ENCODE data around the gene IP6K1.

Gene IP6K1

DNA sequence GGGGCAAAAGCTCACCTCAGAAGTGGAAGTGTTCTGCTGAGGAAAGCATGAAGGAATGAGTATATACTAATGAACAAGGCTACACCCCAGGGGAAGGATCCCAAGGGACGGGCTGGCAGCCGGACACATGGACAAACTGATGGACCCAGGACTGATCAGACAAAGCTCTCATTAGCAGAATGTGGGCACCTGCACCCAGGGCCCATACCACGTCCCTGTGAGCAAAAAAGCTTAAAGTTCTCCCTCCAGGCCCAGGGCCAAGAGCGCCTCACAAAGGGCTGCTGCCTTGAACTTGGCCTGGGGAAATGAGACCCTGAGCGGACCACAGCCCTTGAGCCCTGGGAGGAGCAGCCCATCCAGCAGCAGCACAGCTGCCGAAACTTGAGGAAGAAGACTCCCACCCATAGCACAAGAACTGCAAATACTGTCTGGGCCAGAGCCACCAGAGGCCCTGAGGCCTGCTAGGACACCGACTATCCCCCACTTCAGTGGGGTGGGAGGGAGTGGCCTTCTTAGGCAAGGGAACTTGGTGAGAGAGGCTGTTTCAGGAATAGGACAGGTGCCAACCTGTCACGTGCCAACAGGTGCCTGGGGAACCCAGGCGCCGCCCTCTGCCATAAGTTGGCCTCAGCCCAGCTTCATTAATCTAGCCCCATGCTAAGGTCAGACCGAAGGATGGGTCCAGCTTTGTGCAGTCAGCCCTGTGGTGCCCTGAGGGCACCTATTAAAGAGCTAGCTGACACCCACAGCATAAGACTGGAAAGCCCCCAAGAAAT is 60.2 kb downstream of the IP6K1 start:
- no peak for DNase-seq (ENCODE audit: extremely low read depth in 1 of 2, low read depth in 1 of 2)

DNA sequence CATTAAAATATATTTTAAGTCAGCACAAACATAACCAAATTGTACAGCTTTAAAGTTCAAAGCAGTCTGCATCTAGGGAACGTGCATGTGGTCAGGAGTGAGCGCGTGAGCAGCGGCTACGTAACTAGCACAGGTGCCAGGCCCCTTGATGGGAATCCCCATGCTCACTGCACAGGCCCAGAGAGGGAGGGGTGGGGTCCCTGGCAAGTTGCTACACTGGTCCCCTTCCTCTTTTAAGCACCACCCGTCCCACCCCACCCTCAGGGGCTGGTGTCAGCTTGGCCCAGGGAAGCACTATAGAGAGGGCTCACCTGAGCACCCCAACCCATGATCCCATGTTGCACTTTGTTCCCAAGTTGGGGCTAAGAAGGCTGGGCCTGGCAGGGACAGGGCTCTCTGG is 61.8 kb downstream of the IP6K1 start:
- no peak for DNase-seq (ENCODE audit: extremely low read depth in 1 of 2, low read depth in 1 of 2)

DNA sequence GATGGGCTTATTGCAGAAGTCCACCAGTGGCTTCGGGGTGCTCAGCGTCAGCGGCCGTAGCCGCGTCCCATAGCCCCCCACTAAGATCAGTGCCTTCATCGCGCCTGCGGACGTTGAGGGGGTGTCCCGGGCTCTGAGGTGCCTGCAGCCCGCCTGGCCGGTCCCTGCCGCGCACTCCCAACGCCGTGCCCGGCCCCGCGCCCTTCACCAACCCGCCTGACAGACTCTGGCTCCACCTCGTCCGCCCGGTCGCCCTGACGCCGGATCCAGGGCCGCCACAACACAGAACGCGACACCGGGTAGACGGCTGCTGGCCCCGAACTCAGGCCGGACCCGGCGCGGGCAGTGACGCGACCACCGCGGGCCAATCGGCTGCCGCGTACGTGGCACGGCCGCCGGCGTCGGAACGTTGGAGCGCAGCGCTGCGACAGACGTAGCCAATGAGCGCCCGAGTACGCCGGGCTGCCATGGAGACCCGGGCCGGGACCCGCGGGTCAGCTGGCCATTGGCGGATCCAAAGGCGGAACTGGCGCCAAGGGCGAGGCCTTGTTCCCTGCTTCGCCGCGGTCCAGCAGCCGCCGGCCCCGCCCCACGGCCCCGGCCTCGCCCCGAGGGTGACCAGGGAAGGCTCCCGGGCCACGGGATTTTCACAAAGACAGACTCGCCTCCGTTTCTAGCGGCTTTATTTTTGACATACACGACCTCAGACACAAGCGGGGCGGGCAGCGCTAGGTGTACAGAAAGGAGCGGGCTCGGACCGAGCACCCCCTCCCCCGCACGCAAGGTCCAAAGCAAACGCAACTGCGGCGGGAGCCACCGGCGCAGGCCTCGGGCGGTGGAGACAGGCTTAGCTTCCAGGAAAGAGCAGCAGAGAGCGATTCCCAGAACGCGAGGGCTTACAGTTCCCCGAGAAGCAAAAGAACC is 62.5 kb downstream of the IP6K1 start, which contains the start of gene GMPPB:
TSS of gene GMPPB (minus strand) at position 324 of the 924 bp plus-strand sequence. CDS start at position 99, 225 bp downstream.
- peak; percentile 65 to 87 for DNase-seq (ENCODE audit: extremely low read depth in 1 of 2, low read depth in 1 of 2)

DNA sequence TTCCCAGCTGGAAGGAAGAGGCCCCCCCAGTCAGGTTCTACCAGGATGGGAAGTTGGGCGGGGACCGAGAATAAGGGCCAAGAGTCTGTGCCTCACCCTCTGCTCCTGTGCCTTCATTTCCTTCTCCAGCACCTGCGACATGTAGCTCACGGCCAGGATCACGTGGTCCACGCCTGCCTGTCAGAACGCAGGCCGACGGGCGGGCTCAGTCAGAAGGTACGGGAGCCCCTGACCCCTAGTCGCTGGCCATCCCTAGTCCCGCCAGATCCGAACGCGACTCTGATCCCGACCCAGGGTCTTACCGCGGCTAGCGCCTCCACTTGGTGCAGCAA is 63.1 kb downstream of the IP6K1 start:
- DNase-seq (ENCODE audit: extremely low read depth in 1 of 2, low read depth in 1 of 2): peak in 1 of 2 donors; percentile 29

DNA sequence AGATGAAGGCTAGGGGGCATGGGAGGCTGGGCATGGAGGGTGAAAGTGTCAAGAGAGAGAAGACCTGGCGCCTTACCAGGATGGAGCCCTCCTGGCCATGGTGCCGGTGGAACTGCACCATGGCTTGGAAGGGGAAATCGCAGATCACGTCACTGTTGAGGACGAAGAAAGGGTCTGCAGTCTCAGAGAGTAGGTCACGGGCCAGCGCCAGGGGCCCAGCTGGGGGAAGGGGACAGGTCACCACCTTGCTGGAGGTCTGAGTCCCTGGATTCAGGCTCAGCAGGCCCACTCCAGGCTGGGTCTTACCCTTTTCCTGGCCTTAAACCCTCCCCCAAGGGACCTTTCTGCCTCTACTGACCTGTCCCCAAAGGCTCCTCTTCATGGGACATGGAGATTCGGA is 63.4 kb downstream of the IP6K1 start:
- no peak for DNase-seq (ENCODE audit: extremely low read depth in 1 of 2, low read depth in 1 of 2)

DNA sequence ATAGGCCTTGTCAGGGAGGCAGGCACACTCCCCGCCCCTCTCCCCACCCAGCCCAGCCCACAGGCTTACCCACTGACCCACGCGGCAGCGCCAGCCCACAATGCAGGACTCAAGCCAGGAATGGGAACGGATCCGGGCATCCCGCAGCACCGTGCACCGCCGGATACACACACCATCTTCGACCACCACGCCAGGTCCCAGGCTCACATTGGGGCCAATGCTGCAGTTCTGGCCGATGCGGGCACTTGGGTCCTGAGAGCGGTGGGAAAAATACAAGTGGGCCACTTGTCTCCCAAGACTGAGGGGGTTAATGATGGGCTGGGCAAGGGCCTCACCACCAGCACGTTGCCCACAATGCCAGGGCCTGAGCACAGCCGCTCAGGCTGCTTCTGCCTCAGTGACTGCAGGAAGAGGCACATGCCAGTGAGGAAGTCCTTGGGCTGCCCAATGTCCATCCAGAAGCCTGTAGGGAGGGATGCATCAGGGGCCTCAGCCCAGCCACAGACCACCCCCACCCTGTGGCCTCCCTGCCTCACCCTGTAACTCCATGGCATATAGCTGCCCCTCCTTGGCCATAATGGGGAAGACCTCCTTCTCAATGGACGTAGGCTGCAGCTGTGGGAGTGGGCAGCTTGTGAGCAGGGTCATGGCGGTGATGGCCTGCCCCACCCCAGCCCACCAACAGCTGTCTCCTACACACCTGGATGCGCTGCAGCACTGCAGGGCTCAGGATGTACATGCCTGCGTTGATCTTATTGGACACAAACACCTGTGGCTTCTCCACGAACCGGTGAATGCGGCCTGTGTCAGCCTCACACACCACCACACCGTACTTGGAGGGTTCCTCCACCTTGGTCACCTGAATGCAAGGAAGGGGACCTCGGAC is 64.2 kb downstream of the IP6K1 start:
- no peak for DNase-seq (ENCODE audit: extremely low read depth in 1 of 2, low read depth in 1 of 2)

DNA sequence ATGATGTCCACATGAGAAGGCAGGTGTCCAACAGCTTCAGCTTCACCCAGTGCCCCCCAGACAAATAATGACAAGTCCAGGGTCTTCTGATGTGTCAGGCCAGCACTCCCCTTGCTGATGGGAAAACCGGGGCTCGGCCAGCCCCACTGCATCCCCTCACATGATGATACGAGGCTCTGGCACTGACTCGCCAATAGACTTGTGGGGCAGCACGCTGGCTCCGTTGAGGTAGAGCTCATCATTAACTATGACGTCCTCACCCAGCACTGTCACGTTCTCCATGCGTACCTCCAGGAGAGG is 64.8 kb downstream of the IP6K1 start:
- DNase-seq (ENCODE audit: extremely low read depth in 1 of 2, low read depth in 1 of 2): no peak

DNA sequence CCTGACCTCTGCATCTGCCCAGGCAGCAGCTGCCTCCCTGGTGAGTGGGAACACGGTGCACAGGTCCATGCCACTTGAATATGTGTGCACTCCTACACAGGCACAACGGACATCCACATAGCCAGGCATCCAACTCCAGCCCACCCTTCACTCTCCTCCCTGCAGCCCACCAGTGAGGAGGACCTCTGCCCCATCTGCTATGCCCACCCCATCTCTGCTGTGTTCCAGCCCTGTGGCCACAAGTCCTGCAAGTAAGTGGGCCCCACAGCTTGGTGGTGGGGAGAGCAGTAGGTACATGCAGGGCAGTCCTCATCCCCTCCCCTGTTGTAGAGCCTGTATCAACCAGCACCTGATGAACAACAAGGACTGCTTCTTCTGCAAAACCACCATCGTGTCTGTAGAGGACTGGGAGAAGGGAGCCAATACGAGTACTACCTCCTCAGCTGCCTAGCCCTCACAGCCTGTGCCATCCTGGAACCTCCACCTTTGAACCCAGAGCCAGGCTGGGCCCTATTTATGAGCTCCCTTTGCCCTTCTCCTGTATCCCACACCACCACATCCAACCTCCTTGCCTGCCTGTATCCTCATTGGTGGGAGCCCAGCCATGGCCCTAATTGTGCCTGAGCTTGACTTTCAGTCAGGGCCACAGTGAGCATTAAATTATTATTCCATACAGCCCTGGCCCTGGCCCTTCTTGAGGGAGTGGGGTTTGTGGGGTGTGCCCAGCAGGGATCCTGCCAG is 65.3 kb downstream of the IP6K1 start:
- no peak for DNase-seq (ENCODE audit: extremely low read depth in 1 of 2, low read depth in 1 of 2)

DNA sequence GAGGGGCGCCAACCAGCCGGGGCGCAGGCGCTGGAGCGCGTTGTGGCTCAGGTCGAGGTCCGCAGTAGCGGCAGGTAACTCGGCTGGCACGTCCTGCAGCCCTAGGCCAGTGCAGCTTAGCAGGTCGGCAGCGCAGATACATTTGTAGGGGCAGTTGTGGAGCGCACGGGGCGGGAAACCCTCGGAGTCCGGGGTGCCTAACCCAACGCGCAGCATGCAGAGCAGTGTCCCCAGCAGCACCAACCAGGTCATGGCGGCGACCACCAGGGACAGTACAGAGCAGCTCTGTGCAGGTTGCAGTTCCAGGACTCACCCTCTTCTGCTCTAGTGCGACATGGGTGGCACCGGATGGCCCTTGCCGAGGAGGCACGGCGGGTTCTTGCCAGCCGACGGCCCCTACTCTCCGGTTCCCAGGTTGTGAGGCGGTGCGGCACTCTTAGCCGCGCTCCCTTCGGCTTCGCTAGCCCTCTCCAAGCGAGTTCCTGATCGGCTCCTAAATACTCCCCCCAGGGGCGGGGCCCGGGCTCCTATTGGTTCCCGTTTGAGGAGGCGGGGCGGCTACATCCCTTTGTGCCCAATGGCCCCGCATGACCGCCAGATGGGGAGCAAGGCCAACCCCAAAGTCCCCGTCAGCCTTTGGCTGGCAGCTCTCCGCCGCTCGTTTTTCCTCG is 67.0 kb downstream of the IP6K1 start, which contains the start of gene AMIGO3:
TSS of gene AMIGO3 (minus strand) at position 471 of the 671 bp plus-strand sequence. CDS start at position 252, 219 bp downstream.
- peak; percentile 78 to 86 for DNase-seq (ENCODE audit: extremely low read depth in 1 of 2, low read depth in 1 of 2)

DNA sequence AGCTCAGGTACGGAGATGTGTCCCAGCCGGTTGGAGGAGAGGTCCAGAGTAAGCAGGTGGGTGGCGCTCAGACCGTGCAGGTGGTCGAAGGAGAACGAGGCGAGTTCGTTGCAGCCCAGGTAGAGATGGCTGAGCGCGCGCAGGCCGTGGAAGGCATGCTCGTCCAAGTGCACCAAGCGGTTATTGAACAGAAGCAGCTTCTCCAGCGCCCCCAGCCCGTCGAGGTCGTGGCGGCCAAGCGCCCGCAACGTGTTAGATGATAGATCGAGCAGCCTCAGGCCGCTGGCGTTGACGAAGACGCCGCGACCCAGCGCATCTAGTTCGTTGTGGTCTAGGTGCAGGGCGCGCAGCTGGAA is 67.5 kb downstream of the IP6K1 start:
- DNase-seq (ENCODE audit: extremely low read depth in 1 of 2, low read depth in 1 of 2): no peak

DNA sequence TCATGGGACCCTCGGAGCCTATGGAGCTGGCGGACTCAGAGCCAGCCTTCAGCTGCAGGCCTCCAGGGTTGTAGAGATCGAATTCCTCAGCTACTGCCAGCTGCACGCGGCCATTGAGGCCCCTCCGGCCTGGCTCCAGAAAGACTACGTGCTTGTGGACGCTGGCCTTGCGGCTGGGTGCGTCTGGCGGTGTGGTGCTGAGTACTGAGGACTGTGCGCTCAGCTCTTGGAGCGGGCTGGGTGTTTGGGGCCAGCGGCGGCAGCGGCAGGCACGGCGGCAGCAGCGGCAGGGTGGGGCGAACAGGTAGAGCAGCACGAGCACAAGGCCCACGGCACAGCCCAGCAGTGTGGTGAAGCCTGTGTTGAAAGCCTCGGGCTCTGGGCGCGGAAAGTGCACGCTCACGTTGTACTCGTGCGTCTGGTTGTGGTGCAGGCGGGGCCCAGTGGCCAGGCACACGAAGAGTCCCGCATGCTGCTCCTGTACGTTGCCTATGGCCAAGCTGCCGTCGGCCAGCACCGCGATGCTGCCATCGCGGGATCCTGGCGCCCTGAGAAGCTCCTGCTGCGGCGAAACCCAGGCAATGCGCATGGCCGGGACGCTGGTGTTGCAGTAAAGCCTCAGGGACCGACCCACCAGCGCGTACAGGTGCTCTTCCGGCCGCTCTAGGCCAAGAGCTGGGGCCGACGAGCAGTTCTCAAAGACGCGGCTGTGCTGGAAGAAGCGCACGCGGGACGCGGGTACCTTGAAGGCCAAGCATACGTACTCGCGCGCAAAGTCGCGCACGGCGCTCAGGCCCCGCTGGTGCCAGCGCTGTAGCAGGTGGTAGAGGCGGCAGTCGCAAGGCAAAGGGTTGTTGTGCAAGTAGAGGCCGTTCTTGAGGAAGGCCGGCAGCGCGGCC is 68.1 kb downstream of the IP6K1 start:
- no peak for DNase-seq (ENCODE audit: extremely low read depth in 1 of 2, low read depth in 1 of 2)

DNA sequence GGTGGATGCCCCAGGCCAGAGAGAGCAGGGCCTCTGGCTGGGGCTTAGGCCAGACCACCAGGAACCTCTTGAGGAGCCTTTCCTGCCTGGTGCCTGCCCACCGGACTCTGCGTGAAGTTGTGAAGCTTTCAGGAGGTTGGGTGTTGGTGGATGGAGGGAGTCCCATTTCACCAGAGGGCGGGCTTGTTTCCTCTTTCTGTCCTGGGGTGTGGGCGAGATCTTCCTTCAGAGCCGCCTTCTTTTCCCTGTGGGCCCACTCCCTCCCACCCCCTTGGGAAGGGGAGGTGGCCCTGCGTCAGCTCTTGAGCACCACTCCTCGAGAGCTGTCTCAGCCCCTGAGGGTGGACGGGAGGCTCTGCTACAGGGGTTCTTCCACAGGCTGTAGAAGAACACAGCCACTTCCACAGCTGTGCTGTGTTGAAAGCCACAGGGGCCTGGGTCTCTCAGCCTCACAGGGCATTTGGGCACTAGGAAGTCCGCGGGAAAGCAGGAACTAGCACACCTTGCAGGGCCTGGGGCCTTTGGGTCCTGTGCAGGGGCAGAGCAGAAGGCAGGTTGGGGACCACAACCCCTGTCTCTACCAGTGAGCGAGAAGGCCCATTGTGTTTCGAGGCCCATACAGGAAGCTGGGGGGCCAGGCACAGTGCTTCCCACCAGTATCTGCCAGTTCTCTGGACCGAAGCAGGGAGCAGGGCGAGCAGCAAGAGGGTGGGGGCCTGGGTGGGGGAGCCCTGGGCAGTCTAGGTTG is 69.0 kb downstream of the IP6K1 start:
- DNase-seq (ENCODE audit: extremely low read depth in 1 of 2, low read depth in 1 of 2): no peak

DNA sequence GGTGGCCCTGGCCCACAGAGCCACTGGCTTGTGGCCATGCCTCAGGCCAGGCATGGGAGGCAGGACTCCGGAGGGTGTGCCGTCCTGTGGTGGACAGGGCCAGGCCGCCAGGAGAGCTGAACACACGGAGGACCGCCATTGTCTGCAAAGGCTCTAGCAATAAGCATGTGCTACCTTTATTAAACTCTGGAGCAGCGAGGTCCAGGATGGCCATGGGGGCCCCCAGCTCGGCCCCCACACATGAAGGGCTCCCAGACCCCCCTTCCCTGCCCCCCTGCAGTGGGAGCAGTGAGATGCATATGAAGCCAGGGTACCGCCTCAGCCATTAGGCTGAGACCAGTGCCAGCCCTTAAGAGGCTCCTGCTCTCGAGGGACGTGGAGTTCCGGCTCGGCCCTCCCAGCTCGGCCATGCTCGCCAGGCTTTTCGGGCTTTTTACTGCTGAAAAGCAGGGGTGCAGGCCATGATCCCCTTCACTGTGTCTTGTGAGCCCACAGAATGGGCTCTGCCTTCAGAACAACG is 69.6 kb downstream of the IP6K1 start:
- DNase-seq (ENCODE audit: extremely low read depth in 1 of 2, low read depth in 1 of 2): no peak

DNA sequence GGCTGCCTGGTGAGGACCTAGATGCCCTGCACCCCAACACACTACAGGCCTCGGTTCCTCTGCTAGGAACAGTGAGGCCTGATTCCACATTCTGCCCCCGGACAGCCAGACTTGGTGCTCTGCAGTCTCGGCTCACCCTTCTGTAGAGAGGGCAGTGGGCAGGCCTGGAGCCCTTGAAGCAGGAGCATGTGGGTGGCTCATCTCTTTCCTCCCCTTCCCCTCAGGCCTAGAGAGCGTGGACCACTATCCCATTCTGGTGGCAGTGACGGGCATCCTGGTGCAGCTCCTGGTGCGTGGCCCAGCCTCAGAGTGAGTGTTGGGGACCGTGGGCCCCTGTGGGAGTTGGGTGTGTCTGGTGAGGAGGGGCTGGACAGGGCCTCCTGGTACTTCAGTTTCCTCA is 70.2 kb downstream of the IP6K1 start:
- no peak for DNase-seq (ENCODE audit: extremely low read depth in 1 of 2, low read depth in 1 of 2)

DNA sequence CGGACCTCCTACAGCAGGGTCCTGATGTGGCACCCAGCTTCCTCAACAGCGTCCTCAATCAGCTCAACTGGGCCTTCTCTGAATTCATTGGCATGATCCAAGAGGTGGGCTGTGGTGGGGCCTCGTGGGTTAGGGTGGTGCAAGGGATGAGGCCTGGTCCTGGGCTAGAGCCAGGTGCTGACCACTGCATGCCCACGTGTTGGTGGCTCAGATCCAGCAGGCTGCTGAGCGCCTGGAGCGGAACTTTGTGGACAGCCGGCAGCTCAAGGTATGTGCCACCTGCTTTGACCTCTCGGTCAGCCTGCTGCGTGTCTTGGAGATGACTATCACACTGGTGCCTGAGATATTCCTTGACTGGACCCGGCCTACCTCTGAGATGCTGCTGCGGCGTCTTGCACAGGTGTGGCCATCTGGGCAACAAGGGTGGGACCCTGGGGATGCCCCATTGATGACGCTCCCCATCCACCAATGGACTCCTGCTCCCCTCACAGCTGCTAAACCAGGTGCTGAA is 70.7 kb downstream of the IP6K1 start:
- DNase-seq (ENCODE audit: extremely low read depth in 1 of 2, low read depth in 1 of 2): no peak

DNA sequence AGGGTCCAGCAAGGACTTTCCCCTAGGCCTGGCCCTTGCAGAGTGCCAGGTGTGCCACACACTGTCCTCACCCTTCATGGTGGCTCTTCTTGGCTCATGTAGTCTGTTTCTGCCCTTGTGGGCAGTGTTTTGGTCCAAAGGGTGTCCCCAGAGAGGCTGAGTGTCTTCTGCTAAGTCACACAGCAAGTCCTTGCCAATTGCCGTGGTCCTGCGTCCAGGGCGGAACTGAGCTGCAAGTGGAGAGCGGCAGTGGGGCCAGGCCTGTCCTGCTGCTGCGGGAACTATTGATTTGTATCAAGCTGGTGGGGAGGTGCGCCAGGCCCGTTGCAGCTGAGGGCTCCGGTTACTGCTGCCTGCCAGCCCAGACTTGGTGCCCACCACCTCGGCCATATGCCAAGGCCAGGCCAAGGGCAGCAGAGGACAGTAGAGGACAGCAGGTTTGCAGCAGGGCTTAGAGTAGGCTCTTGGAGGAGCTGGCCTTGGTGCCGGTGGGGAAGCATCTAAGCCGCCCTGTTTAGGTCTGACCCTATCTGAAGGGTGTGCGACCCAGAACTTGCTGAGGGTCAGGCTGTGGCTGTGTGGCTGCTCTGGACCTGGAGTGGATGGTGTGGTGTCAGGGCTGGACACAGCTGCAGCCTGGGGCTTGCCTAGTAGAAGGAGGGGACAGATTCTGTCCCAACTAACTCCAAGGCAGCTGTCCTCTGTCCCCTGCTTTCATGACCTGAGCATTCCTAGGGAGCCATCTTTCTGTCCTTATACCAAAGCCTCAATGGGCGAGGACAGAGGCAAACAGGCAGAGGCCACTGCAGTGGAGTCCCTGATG is 71.4 kb downstream of the IP6K1 start:
- no peak for DNase-seq (ENCODE audit: extremely low read depth in 1 of 2, low read depth in 1 of 2)

Data from activated CD8-positive, alpha-beta memory T cell treated with anti-CD3 and anti-CD28 coated beads for 1 hour (primary cell).